ENCODE results near the gene DPYD.
A peak's percentile ranks its signal among the peaks of the same experiment; 100 is the strongest.

Gene DPYD

DNA sequence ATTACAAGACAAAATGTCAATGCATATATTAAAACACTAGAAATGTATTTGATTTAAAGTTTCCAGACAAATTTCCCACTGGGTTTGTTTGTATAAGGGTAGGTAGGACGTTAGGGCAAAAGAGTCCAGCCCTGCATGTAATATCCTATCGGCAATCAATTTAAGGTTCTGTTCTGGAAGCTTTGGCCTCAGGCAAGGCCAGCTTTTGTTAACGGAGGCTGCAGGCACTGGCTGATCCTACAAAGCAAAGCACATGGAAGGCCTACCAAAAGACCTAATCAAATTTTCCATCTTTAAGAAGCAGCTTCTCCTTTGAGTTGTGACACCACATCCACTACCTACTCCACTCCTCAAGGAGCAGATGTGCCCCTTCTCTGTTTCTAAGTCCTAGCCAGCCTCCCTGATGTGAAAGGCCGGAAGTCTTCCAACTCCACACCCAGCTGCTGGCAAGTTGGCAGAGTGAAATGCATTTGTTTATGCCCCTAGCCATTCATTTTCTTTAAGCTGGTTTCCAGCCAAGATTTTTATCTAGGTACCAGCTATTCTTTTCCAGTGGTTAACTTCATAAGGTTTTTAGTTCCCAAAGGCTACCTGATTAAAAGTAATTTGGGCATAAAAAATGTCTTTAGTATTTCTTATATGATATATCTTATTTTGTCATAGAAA is 746.7 kb downstream of the DPYD start:
- DNase-seq: no peak

DNA sequence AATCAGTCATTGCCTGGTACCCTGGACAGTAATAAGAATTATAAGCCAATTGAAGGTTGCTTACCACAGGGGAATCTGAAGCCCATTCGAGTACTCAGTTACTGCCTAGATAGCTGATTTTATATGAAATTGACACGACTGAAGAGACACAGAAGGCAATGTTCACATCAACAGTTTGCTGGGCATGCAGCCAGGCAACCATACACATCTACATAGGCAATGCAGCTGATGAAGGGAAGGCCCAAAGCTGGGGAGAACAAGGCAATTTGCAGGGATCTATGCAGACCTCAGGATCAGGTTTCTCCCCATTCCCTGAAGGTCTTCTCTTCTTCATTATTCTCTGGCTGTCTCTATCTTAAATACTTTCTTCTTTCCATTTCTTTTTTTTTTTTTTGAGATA is 750.5 kb downstream of the DPYD start:
- no peak for DNase-seq

DNA sequence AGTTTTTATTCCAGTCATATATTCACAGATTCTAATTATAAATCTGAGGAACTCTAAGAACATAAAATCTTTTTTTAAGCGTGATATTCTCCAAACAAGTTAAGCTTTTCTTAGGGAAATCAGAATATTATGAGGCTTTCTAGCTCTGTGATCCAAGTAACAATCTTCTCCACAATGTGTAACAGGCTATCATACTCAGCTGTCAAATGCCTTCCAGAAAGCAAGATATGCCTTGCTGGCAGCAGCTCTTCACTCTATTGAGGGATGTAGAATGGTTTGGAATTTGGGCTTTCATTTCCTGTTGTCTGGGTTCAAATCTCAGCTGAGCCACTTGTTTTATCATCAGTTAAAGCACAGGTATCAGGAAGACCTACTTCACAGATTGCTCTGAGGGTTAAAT is 752.8 kb downstream of the DPYD start:
- DNase-seq: no peak

DNA sequence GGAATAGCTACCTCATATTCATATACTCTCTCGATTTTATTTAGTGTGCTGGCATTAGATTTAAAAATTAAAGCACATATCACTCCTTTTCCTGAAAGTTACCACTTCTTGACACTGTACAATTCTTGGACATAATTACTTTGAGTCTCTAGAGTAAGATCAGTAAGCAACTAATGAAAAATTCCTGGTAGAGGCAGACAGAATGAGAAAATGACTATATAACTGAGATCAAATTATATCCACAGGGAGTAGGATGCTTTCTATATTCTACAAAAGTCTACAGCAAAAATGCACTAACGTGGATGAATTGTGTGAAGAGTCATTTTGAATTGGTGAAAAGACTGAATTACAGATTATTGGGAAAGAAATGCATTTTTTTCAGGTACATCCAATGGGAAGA is 753.6 kb downstream of the DPYD start:
- DNase-seq: no peak

DNA sequence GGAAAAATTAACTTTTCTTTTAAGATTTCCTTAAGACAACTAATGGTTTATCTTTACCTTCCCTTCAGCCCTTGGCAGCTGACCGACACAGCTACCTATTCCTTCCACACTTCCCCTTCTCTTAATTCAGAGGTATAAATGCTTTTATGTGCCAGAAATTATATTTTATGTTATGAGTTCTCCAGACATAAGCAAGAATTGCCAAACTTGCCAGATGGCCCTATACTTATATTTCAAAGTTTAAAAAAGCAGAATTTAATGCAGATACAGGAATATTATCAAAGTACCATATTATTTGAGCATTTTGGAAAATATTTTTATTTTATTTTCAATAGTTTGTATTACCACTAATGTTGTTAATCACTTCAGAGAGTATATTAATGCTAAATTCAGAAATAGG is 754.2 kb downstream of the DPYD start:
- no peak for DNase-seq

DNA sequence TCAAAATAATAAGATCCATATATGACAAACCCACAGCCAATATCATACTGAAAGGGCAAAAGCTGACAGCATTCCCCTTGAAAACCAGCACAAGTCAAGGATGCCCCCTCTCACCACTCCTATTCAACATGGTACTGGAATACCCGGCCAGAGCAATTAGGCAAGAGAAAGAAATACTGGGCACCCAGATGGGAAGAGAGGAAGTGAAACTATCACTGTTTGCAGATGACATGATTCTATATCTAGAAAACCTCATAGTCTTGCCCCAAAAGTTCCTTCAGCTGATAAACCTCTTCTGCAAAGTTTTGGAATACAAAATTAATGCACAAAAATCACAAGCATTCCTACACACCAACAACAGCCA is 756.6 kb downstream of the DPYD start:
- DNase-seq: no peak

DNA sequence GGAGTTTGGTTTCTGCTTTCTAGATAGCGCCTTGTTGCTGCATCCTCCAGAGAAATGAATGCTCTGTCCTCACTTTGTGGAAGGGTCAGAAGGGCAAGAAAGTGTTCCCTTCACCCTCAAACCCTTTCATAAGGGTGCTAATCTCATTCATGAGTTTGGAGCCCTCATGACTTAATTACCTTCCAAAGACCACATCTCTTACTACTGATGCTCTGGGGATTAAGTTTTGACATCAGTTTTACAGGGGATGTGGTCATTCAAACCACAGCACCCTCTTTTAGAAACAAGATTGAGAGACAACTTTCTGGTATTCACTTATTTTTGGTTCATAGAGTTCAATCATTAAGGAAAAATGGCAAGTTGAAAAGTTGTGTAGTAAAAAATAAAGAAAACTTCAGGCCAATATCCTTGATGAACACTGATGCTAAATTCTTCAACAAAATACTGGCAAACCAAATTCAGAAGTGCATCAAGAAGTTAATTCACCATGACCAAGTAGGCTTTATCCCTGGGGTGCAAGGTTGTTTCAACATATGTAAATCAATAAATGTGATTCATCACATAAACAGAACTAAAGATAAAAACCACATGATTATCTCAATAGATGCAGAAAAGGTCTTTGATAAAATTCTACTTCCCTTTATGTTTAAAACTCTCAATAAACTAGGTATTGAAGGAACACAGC is 757.1 kb downstream of the DPYD start:
- no peak for DNase-seq

DNA sequence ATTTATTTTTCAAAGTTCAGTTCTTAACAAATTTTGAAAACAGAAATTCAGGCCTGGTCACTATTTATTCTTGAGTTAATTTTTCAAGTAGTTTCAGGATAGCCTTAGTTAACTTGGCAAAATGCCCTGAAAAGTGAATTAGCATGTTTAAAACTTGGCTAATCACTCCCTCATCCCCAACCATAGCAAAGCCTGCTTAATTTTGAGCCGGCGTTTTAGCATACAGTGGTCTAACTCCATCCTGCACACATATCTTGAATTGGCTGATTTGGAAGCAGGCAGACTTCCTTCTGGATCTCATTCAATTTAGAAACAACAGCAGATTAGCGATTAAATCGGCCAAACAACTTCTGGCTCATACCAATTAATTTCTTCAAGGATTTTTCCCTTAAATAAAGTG is 760.0 kb downstream of the DPYD start:
- no peak for DNase-seq

DNA sequence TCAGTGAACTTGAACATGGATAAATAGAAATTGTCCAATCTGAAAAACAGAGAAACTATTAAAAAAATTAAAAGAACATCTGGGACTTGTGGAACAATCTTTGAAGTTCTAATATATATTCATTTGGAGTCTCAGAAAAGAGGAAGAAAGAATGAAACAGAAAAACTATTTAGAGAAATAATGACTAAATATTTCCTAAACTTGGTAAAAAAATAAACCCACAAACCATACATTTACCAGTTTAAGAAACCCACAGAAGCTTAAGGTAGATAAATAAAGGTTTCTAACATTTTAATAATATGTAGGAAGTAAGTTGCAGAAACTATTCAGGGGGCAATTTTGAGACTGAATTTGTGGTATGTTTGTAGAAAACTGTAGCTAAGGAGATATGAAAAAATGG is 761.5 kb downstream of the DPYD start:
- DNase-seq: no peak

DNA sequence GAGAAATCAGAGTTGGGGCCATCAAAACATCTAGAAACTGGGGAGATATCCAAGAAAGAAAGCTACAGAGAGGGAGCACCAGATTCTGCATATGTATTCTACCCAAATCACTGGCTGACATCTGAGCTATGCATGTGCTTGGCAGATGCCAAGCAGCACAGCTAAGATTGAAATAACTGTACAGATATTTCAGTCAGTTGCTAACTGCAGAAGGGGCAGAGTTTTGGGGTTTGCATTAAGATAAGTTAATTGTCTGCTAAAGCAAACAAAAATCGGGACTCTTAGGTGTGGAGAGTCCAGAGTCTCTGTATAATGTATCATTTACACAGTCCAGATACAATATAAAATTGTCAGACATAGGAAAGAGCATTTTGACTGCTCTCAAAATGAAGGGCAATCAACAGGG is 762.1 kb downstream of the DPYD start:
- DNase-seq: no peak

DNA sequence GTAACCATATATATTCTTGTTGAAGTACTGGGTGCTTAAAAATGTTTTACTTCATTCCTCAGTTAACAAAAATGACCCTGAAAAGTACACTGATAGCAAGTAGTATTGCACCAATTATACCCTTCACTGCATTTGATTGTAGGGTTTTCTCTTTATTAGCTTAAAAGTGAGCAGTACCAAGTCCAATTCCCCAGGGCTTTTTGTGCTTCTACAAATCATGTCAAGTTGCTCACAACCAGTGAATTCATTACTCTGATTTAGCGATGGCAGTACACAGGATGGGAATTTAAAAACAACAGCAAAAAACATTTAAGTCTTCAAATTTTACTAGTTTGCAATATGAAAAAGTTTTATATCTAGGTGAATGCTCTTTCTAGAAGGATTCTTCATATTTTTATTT is 762.8 kb downstream of the DPYD start:
- DNase-seq: no peak

DNA sequence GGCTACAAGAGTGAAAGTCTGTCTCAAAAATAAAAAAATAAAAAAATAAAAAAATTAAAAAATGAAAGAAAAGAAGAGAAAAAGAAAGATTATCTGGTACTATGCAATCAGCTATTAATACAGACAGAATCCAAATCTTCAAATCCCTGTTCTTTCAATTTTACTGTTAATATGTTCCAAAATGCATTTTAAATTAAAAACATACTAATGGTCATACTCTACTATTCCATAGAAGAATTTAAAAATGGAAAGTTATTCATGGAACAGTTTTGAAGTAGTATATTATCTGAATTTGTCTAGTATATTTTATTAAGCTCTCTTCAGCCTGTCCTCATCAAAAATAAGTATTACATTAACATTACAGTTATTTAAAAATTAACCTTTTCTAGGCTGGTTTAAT is 769.2 kb downstream of the DPYD start:
- no peak for DNase-seq

DNA sequence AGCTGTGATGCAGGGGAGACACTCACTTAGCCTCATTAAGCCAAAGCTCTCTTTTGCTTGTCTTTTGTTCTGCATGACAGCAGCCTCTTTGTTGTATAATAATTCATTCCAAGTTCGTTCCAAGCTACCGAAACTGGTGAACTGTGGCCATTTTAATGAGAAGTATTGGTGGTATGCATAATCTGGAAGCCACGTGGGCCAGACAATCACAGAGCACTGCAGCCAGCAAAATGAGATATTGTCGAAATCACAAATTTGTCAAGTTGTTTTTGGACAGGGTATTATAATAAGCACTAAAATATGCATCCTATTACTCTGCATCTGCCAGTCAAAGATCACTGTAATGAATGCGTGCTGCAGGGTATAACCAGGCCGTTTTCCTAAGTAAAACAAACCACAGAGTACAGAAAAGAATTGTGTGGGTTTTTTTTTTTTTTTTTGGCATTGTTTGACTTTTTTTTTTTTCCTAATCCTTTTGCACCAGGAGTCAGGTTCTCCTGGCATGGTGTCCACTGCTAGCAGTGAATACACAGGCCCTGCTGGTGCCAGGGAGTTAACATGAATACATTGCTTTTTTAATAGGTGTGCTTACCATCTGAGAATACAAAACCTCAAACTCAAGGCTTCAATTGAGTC is 775.4 kb downstream of the DPYD start:
- no peak for DNase-seq

DNA sequence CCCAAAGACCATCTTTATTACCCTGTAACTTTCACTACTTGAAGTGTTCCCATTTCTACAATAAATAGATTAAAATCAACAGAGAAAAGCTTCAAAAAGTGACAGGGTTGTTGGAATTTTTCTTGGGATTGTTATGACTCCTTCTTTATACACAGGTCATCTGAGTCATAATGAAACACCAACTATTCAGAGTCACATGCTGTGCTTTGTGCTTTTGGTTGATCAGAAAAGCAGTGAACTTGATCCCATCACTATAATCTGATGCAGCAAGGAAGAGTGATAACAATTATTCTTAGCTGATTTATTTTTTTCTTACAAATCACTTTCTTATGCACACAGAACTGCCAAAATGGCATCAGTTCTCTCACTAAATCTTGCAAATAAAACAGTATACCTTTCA is 776.3 kb downstream of the DPYD start:
- DNase-seq: no peak

DNA sequence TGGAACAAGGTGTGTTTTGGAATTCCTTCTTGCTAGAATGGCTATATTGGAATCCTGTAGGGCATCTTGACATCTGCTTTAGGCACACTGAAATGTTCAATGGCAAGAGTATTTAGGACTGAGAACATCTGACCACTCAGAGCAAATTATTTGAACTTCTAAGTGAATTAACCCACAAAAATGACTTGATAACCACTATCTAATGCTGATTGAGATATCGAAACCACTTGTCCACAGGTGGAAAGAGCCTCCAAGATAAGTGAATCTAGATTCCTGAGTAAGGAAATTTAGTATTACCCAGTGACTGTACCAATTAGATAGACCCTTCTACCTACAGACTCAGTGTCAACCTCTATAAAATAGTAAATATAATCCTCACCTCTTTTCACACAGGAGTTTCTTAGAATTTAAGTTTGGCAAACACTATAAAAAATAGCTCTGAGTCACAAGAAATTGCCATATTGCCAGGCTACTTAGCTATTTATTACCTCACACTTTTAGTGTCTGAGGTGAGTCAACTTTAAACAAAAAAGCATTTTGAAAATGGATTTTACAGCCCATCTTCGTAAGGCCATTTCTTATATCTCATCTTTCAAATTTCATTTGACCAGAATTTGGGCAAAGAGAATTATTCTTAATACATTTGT is 777.5 kb downstream of the DPYD start:
- DNase-seq: no peak

DNA sequence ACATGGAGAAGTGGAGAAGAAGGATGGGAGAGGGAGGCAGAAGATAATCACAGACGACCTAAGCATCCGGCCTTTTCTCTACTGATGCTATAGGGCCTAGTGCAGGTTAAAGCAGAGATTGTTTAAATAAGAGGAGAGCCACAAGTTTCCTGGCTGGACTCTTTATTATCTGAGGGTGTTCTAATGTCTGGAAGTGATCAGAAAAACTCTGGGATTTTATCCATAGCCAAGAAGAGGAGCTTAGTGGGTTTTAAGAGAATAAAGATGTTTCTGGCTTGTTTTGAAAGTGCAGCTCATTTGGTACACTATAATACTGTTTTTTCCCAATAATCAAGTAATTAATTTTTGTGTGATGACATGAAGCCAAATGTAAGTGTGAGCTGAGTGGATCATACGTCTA is 780.2 kb downstream of the DPYD start:
- DNase-seq: no peak

DNA sequence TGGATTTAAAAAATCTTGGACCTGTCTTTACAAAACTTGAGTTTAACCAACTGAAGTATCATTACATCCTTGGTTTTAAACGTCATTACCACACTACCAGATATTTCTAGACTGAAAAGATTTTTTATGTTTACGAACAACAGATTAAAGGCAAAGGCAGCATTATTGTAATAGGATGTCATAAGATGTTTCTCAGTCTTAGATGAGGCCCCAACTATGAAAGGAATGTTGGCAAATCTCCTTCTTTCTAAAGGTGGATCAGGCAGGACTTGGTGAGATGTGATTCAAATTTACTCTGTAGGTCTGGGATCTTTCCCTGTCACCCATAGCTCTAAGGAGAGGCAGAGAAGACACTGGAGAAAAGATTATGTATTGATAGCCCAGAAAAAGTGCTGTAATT is 781.3 kb downstream of the DPYD start:
- no peak for DNase-seq

DNA sequence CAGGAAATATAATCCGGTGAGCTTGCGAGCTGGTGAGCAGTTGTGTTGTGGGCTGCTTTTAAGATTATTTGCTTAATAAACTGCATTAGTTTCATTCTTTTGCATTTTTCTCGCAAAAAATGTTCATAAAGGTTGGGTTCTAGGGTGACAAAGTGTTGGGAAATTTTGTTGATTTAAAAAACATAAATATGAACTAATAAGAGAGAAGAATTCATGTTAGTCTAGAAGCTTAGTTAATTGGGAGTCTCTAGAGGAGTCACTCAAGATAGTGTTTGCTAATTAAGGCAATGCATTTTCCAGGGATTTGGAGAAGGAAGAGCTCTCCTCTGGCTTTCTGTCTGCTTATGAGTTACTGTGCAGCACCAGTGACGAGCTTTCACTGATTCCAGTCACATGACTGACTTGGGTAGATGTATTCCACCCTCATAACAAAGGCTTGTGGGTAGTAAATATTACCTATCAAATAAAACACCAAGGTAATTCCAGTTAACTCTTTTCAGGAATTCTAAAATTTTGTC is 782.3 kb downstream of the DPYD start:
- no peak for DNase-seq

DNA sequence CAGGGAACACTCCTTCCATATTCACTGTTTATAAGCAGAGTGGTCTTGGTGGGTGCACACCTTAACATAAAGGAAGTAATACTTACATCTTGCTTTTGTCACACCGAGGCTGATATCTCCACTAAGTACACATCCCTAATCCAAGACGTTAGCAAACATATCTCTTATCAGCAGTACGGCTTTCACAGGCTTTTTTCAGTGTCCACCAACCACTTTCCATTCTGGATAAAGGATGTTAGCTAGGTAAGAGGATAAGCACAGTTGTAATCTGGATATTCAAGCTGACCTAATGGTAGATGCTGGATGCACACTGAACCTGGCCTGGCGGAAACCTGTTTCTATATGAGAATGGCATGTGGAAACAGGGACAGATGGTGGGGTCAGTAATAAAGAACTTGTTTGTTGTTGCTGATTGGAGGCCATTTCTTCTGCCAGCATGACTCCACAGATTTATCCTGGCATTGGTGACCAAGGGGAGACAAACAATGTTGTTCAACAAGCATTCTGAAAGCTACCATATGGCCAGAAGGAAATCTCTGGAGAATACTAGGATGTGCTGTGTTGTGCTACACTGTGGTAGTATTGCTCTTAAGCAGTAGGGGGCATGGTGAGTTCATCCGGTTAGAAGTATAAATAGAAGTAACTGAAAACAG is 782.8 kb downstream of the DPYD start:
- DNase-seq: peak; percentile 45

DNA sequence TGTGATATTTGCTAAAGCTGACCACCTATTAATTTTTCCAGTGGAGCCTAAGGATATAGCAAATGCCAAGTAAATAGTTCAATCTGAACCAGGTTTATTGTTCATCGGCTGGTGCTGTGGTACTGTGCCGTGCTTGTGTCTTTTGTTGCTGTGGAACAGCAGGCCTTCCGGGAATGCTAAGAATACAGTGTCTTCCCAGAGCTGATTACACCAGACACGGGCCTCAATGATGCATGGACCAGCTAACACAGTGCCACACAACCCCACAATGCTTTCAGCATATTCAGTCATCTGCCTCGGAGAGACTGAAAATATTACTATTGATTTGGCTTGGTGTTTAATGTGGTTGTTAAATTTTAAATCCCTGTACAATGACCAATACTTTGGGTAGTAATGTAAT is 783.8 kb downstream of the DPYD start:
- no peak for DNase-seq

DNA sequence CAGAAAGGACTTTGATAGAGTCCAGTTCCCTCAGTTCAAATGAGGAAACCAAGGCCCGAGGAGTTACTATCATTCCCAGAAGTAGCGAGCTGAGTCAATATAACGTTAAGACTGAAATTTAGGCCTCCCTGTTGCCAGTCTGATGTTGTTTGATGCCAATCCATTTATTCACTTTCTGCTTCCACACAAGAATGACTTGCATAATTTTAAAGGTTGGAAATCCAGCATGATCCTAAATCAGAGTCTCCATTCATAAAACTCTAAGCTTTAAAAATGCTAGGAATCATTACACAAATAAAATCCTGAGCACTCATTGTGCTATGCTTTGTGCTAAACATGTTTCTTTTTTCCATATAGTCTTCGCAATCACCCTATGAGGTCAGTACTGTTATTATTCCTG is 784.9 kb downstream of the DPYD start:
- no peak for DNase-seq

DNA sequence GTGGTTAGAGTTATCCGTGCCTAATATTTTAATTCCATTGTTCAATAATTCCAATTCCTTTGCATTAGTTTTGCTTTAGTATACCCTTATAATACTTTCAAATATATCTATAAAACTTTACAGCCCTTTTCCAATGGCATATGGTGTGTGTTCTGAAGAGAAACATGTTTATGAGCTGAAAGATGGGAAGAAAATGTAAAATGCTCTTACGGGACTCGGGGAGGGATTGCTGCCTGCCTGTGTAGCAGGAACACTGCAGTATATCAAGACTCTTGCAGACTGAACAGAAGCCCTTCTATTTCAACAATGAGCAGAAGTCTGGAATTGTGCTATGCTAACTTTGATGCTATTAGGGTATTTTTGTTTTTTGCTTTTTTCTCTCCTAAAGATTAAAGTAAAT is 792.4 kb downstream of the DPYD start:
- DNase-seq: no peak

DNA sequence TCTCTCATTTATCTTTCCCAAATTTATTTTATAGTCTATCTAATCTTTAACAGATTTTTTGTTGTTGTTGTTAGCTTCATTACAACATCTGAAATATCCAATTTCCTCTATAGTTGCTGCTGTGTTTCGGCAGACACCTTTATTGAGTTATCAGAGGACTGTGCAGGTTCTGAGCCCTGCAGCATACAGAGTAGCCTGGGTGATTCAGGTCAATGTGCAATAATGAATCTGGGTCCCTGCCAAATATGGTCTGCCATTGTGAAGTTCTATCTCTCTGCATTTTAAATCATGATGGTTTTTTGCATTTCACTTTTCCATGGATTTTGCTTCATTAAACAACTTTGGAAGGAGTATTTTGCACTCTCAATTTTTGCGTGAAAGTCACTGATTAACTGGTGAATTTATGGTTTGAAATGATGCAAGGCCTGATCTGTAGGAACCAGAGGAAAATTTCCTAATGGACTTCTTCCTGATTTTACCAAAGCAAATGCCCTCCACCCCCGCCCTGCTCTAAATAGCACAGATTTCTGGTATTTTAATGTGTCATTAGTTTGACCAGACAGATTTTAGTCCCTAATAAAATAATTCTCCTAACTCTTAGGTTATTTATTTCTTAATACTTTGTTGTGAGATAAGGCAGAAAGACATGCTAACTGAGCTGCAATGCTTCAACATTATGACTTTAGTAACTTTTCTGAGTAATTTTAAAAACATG is 797.0 kb downstream of the DPYD start:
- DNase-seq: no peak
